OCI-LY1 (cell line): ENCODE measurements around the gene KLF18.

ENCODE experiments used
- H2AFZ ChIP-seq: fragments of 200-600 bp; sonication (generic), shearing (Covaris generic); 2 replicates; pipeline ENCODE4 v1.6.0; 2014; ENCODE audit warnings: antibody characterized with exemption, mild to moderate bottlenecking, low read length
- H3F3A ChIP-seq: fragments of 200-600 bp; sonication (generic), shearing (Covaris generic); 2 replicates; pipeline ENCODE4 v1.6.0; 2014; ENCODE audit warnings: mild to moderate bottlenecking, antibody characterized with exemption, low read length, moderate library complexity; ENCODE audit not compliant: insufficient read depth
- H3K27ac ChIP-seq: fragments of 200-600 bp; sonication (generic); 2 replicates; pipeline ENCODE4 v1.5.1; 2014; ENCODE audit warnings: low read length, mixed run types, mild to moderate bottlenecking, low read depth; ENCODE audit not compliant: poor library complexity, severe bottlenecking
- H3K27me3 ChIP-seq: fragments of 200-600 bp; sonication (generic); 2 replicates; pipeline ENCODE4 v1.6.0; 2014; ENCODE audit warnings: antibody characterized with exemption, mild to moderate bottlenecking, low read length, moderate library complexity; ENCODE audit not compliant: insufficient read depth
- H3K36me3 ChIP-seq: fragments of 200-600 bp; sonication (generic); 2 replicates; pipeline ENCODE4 v1.6.1; 2014; ENCODE audit warnings: mild to moderate bottlenecking, antibody characterized with exemption, low read length, moderate library complexity, mixed read lengths; ENCODE audit not compliant: insufficient read depth
- H3K4me1 ChIP-seq: fragments of 200-600 bp; sonication (generic); 2 replicates; pipeline ENCODE4 v1.5.1; 2014; ENCODE audit warnings: mild to moderate bottlenecking, low read length, moderate library complexity; ENCODE audit not compliant: insufficient read depth, severe bottlenecking
- H3K4me2 ChIP-seq: fragments of 200-600 bp; sonication (generic), shearing (Covaris generic); 2 replicates; pipeline ENCODE4 v1.6.1; 2014; ENCODE audit warnings: low read length
- H3K4me3 ChIP-seq: fragments of 200-600 bp; sonication (generic); 2 replicates; pipeline ENCODE4 v1.5.1; 2014; ENCODE audit warnings: low read length, low read depth, mild to moderate bottlenecking, mixed read lengths; ENCODE audit not compliant: poor library complexity, severe bottlenecking
- H3K79me2 ChIP-seq: fragments of 200-600 bp; shearing (Covaris generic); 2 replicates; pipeline ENCODE4 v1.6.1; 2016; ENCODE audit warnings: mixed run types, low read length, mixed read lengths; ENCODE audit not compliant: insufficient read depth
- H3K9ac ChIP-seq: fragments of 200-600 bp; sonication (generic), shearing (Covaris generic); 2 replicates; pipeline ENCODE4 v1.6.1; 2014; ENCODE audit warnings: mild to moderate bottlenecking, low read length, mixed read lengths
- H3K9me2 ChIP-seq: fragments of 200-600 bp; sonication (generic), shearing (Covaris generic); 2 replicates; pipeline ENCODE4 v1.6.1; 2014; ENCODE audit warnings: low read depth, mild to moderate bottlenecking, low read length, mixed read lengths
- H3K9me3 ChIP-seq: fragments of 200-600 bp; shearing (Covaris generic); 2 replicates; pipeline ENCODE4 v1.6.1; 2014; ENCODE audit warnings: low read length, mixed read lengths
- H4K20me1 ChIP-seq: fragments of 200-600 bp; sonication (generic), shearing (Covaris generic); 2 replicates; pipeline ENCODE4 v1.6.0; 2016; ENCODE audit warnings: mild to moderate bottlenecking, low read length; ENCODE audit not compliant: insufficient read depth
- EZH2 ChIP-seq: fragments of 200-600 bp; sonication (generic), shearing (Covaris generic); IDR thresholded peaks from 2 replicates; pipeline ENCODE4 v1.8.0; 2017; ENCODE audit warnings: borderline replicate concordance, mixed run types, mild to moderate bottlenecking, antibody characterized with exemption, low read length, moderate library complexity, mixed read lengths
- TF ChIP-seq, protein P1 (sequence below): fragments of 200-600 bp; sonication (generic), shearing (Covaris generic); IDR thresholded peaks from 2 replicates; pipeline ENCODE4 v1.5.1; 2017; ENCODE audit warnings: mild to moderate bottlenecking, antibody characterized with exemption, low read length, moderate library complexity, mixed read lengths

The KLF18 gene

GRCh38 chr1:44105810-44106209, 35.6 kb downstream of the KLF18 start:
- no peak overlapping the region for H2AFZ ChIP-seq
- no peak overlapping the region for H3K27ac ChIP-seq
- no peaks in the 10 kb centered on the region for H3K9me2 ChIP-seq
- H3K27me3 ChIP-seq: no peaks in the 10 kb centered on the region
- H3K79me2 ChIP-seq: no peaks in the 10 kb centered on the region
- H3K9me3 ChIP-seq: no peaks in the 10 kb centered on the region
- no peaks in the 10 kb centered on the region for H4K20me1 ChIP-seq
- no peak overlapping the region for H3K9ac ChIP-seq
- no peak overlapping the region for H3K4me3 ChIP-seq
- H3F3A ChIP-seq: no peaks in the 10 kb centered on the region
- no peaks in the 10 kb centered on the region for H3K4me1 ChIP-seq
- no peak for TF ChIP-seq EZH2
- TF ChIP-seq, protein P1, sequence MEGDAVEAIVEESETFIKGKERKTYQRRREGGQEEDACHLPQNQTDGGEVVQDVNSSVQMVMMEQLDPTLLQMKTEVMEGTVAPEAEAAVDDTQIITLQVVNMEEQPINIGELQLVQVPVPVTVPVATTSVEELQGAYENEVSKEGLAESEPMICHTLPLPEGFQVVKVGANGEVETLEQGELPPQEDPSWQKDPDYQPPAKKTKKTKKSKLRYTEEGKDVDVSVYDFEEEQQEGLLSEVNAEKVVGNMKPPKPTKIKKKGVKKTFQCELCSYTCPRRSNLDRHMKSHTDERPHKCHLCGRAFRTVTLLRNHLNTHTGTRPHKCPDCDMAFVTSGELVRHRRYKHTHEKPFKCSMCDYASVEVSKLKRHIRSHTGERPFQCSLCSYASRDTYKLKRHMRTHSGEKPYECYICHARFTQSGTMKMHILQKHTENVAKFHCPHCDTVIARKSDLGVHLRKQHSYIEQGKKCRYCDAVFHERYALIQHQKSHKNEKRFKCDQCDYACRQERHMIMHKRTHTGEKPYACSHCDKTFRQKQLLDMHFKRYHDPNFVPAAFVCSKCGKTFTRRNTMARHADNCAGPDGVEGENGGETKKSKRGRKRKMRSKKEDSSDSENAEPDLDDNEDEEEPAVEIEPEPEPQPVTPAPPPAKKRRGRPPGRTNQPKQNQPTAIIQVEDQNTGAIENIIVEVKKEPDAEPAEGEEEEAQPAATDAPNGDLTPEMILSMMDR: no peak
- H3K36me3 ChIP-seq: no peaks in the 10 kb centered on the region
- no peak overlapping the region for H3K4me2 ChIP-seq

GRCh38 chr1:44103270-44104131, 37.9 kb downstream of the KLF18 start:
- H3K79me2 ChIP-seq: no peaks in the 10 kb centered on the region
- no peaks in the 10 kb centered on the region for H3K27me3 ChIP-seq
- H2AFZ ChIP-seq: no peak overlapping the region
- no peak overlapping the region for H3K4me2 ChIP-seq
- TF ChIP-seq EZH2: no peak
- TF ChIP-seq, protein P1: no peak
- H3K9me2 ChIP-seq: no peaks in the 10 kb centered on the region
- H3K9me3 ChIP-seq: no peaks in the 10 kb centered on the region
- H3K36me3 ChIP-seq: no peaks in the 10 kb centered on the region
- H3K4me1 ChIP-seq: no peaks in the 10 kb centered on the region
- H3F3A ChIP-seq: no peaks in the 10 kb centered on the region
- H4K20me1 ChIP-seq: no peaks in the 10 kb centered on the region
- no peak overlapping the region for H3K27ac ChIP-seq
- no peak overlapping the region for H3K9ac ChIP-seq
- H3K4me3 ChIP-seq: no peak overlapping the region

- Histone ChIP-seq H3K9me3 (no peaks in the 10 kb centered on the region), H3K27me3 (no peaks in the 10 kb centered on the region), H2AFZ (no peak overlapping the region), H3K4me1 (no peaks in the 10 kb centered on the region), H4K20me1 (no peaks in the 10 kb centered on the region), H3K36me3 (no peaks in the 10 kb centered on the region), H3K9ac (no peak overlapping the region), H3K27ac (no peak overlapping the region), H3K4me2 (no peak overlapping the region), H3K9me2 (no peaks in the 10 kb centered on the region), H3F3A (no peaks in the 10 kb centered on the region), H3K4me3 (no peak overlapping the region), H3K79me2 (no peaks in the 10 kb centered on the region)
- TF ChIP-seq EZH2: no peak
- TF ChIP-seq, protein P1: no peak
These were observed 40.1 kb downstream of the KLF18 start for GRCh38 chr1:44101328-44101727.
